ENCODE data around the gene SNURF. TPM values are rescaled to one million over a fixed set of nuclear protein-coding genes. Genes with fewer than 3 reads are reported as not detected.

Gene SNURF
- total and polyA plus RNA-seq, 7 experiments from 2014 or later = 4.9 to 53.3 (median 34.3) TPM

GRCh38 chr15:24977686-24978085, 22.9 kb downstream of the SNURF start:
- Histone ChIP-seq H3K9me3 (ENCODE audit: control insufficient read depth in 2 of 3, low read length in 3 of 3) (peaks cover 0 to 87% (median 27%) of the 10 kb centered on the region in 3 experiments), H3K4me3 (ENCODE audit: low read length) (no peak overlapping the region), H3K27me3 (ENCODE audit: control insufficient read depth in 2 of 2, insufficient read depth in 2 of 2, low read length in 2 of 2) (no peaks in the 10 kb centered on the region), H3K36me3 (ENCODE audit: control insufficient read depth in 2 of 3, insufficient read depth in 3 of 3, low read length in 3 of 3) (peaks cover 11 to 94% (median 54%) of the 10 kb centered on the region in 3 experiments), H3K4me1 (ENCODE audit: control insufficient read depth in 2 of 2, insufficient read depth in 2 of 2, low read length in 2 of 2) (no peaks in the 10 kb centered on the region), H3K27ac (ENCODE audit: low read depth, low read length) (no peak overlapping the region)
- Mint-ChIP-seq H3K36me3 (peaks cover 32 to 91% (median 84%) of the 10 kb centered on the region in 5 donors), H3K4me3 (no peak overlapping the region), H3K4me1 (peaks cover 0 to 5% (median 0%) of the 10 kb centered on the region in 7 donors), H3K27ac (no peak overlapping the region), H3K9me3 (peaks cover 14 to 97% (median 76%) of the 10 kb centered on the region in 11 donors), H3K27me3 (no peaks in the 10 kb centered on the region)
- intact Hi-C loops (cut with micrococcal nuclease) = no loop called here
- ChIA-PET CTCF (no interaction called here), POLR2A (no interaction called here)
- DNase-seq (no peak), ATAC-seq (no peak)

GRCh38 chr15:24985224-24985623, 30.4 kb downstream of the SNURF start:
- ATAC-seq (no peak), DNase-seq (no peak)
- peaks cover 0 to 4% (median 0%) of the 10 kb centered on the region in 7 donors for H3K4me1 Mint-ChIP-seq
- peaks cover 0 to 90% (median 16%) of the 10 kb centered on the region in 3 experiments for H3K36me3 ChIP-seq (ENCODE audit: control insufficient read depth in 2 of 3, insufficient read depth in 3 of 3, low read length in 3 of 3)
- no peaks in the 10 kb centered on the region for H3K27me3 Mint-ChIP-seq
- ChIA-PET CTCF (no interaction called here), POLR2A (interaction anchor here (0.8 kb wide), 1 partner anchor 16 kb away, joined by 3 read pairs; no protein-coding TSS in a partner anchor)
- H3K4me3 Mint-ChIP-seq = no peak overlapping the region
- H3K4me1 ChIP-seq (ENCODE audit: control insufficient read depth in 2 of 2, insufficient read depth in 2 of 2, low read length in 2 of 2) = no peaks in the 10 kb centered on the region
- H3K27ac Mint-ChIP-seq = no peak overlapping the region
- intact Hi-C loops (cut with micrococcal nuclease) = no loop called here
- H3K9me3 ChIP-seq (ENCODE audit: control insufficient read depth in 2 of 3, low read length in 3 of 3) = peaks cover 0 to 73% (median 19%) of the 10 kb centered on the region in 3 experiments
- peaks cover 16 to 97% (median 67%) of the 10 kb centered on the region in 11 donors for H3K9me3 Mint-ChIP-seq
- no peaks in the 10 kb centered on the region for H3K27me3 ChIP-seq (ENCODE audit: control insufficient read depth in 2 of 2, insufficient read depth in 2 of 2, low read length in 2 of 2)
- H3K36me3 Mint-ChIP-seq = peaks cover 25 to 90% (median 83%) of the 10 kb centered on the region in 5 donors
- no peak overlapping the region for H3K4me3 ChIP-seq (ENCODE audit: low read length)
- H3K27ac ChIP-seq (ENCODE audit: low read depth, low read length) = no peak overlapping the region

GRCh38 chr15:24986653-24987052, 31.9 kb downstream of the SNURF start:
- H3K27me3 Mint-ChIP-seq = no peaks in the 10 kb centered on the region
- Histone ChIP-seq H3K4me3 (ENCODE audit: low read length) (no peak overlapping the region), H3K36me3 (ENCODE audit: control insufficient read depth in 2 of 3, insufficient read depth in 3 of 3, low read length in 3 of 3) (peaks cover 0 to 85% (median 15%) of the 10 kb centered on the region in 3 experiments), H3K4me1 (ENCODE audit: control insufficient read depth in 2 of 2, insufficient read depth in 2 of 2, low read length in 2 of 2) (no peaks in the 10 kb centered on the region), H3K27me3 (ENCODE audit: control insufficient read depth in 2 of 2, insufficient read depth in 2 of 2, low read length in 2 of 2) (no peaks in the 10 kb centered on the region), H3K27ac (ENCODE audit: low read depth, low read length) (no peak overlapping the region), H3K9me3 (ENCODE audit: control insufficient read depth in 2 of 3, low read length in 3 of 3) (peaks cover 0 to 80% (median 23%) of the 10 kb centered on the region in 3 experiments)
- peaks cover 16 to 100% (median 73%) of the 10 kb centered on the region in 11 donors for H3K9me3 Mint-ChIP-seq
- CTCF ChIA-PET = interaction anchor here (0.6 kb wide), 1 partner anchor 337 kb away, joined by 3 read pairs; no protein-coding TSS in a partner anchor
- H3K4me1 Mint-ChIP-seq = peaks cover 0 to 4% (median 0%) of the 10 kb centered on the region in 7 donors
- H3K27ac Mint-ChIP-seq = no peak overlapping the region
- DNase-seq (no peak), ATAC-seq (no peak)
- POLR2A ChIA-PET = no interaction called here
- intact Hi-C loops (cut with micrococcal nuclease) = no loop called here
- no peak overlapping the region for H3K4me3 Mint-ChIP-seq
- peaks cover 25 to 96% (median 75%) of the 10 kb centered on the region in 5 donors for H3K36me3 Mint-ChIP-seq

Other genes with a start within 250 kb of the SNURF start
- 100 to 1,000 TPM in 2 of 5 experiments, 10 to 100 TPM in 3; 58.1 to 157 (median 95.9) TPM for gene SNRPN, start within 50 bp of the SNURF start, total RNA-seq
- gene SNRPN, start within 50 bp of the SNURF start, polyA plus RNA-seq = 100 to 1,000 TPM; 453 to 468 TPM

Data from naive thymus-derived CD4-positive, alpha-beta T cell (primary cell).